Measurements from ENCODE around the gene PDCD1. TPM values are rescaled to one million over a fixed set of nuclear protein-coding genes. Genes with fewer than 3 reads are reported as not detected.
"Not testable (repeated sequence)": the region's sequence is repeated elsewhere in the genome, so short reads cannot be mapped to it uniquely, and the experiment has no call there.

Gene PDCD1
- total and polyA plus RNA-seq, 2 donors (not counting 1 experiment from before 2014, with no cell fraction given): 0.28 to 1.3 TPM

DNA sequence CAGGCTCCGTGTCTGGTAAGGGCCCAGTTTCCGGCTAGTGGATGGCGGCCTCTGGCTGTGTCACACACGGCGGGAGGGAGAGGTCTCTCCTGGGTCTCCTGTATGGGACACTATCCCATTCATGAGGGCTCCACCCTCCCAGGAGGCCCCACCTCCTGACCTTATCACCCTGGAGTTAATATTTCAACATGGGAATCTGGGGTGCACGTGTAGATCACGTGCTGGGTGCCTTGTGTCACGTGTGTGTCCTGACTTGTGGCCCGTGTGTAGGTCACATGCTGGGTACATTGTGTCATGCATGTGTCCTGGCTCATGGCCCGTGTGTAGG is 39.8 kb downstream of the PDCD1 start:
- CTCF ChIA-PET: no interaction called here
- peaks cover 13% of the 10 kb centered on the region for H3K4me1 Mint-ChIP-seq

DNA sequence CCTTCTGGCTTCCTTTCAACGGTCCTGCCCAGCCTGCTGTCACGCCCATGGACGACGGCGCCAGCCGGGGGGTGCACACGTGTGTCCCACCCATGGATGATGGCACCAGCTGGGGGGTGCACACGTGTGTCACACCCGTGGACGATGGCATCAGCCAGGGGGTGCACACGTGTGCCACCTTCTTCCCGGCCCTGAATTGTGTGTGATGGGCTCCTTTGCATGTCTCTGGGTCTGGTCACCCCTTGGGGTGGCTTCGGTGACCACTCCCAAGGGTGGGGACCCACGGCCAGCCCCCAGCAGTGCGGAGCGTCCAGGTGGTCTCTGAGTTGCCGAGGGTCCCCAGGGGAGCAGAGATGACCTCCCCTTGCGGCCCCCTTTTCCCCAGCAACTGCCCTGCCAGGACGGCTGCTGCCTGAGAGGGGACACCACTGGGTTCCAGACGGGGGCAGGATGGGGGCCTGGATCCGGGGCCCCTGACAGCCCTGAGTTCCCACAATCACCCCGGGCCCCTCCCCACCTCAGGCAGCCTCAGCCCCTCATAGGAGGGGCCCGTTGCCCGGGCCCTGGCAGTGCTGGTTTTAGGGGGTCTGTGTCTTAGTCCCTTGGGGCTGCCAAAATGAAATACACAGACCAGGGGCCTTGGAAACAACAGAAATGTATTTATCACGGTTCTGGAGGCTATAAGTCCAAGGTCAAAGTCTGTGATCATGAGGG is 40.3 kb downstream of the PDCD1 start:
- Histone ChIP-seq H3K36me3 (replicated peaks in 1 of 2; ENCODE audit: control extremely low read depth in 1 of 2, control insufficient read depth in 1 of 2, extremely low read depth in 1 of 2, insufficient read depth in 2 of 2, low read length in 1 of 2) (no peaks in the 10 kb centered on the region), H3K79me2 (ENCODE audit: control insufficient read depth, insufficient read depth, low read length) (no peaks in the 10 kb centered on the region), H3K27ac (ENCODE audit: low read length in 2 of 2) (peak overlapping the region in 1 of 2 donors; percentile 6), H2AFZ (ENCODE audit: insufficient read depth, low read depth, low read length, poor library complexity, severe bottlenecking) (no peak overlapping the region), H3K27me3 (replicated peaks in 1 of 4; ENCODE audit: control extremely low read depth in 1 of 4, control insufficient read depth in 3 of 4, insufficient read depth in 4 of 4, low read length in 3 of 4) (peaks cover 0 to 22% (median 2%) of the 10 kb centered on the region in 4 experiments), H4K20me1 (ENCODE audit: control insufficient read depth, insufficient read depth, low read length, poor library complexity, severe bottlenecking) (no peaks in the 10 kb centered on the region), H3K4me3 (ENCODE audit: control extremely low read depth in 1 of 5, extremely low read depth in 1 of 5, insufficient read depth in 1 of 5, low read depth in 2 of 5, low read length in 4 of 5) (no peak overlapping the region), H3K4me1 (ENCODE audit: control insufficient read depth in 2 of 2, insufficient read depth in 2 of 2, low read length in 2 of 2) (peaks cover 10 to 30% of the 10 kb centered on the region in 2 donors), H3K9me3 (ENCODE audit: control extremely low read depth in 1 of 3, control insufficient read depth in 2 of 3, insufficient read depth in 1 of 3, low read length in 2 of 3) (peaks cover 0 to 15% (median 0%) of the 10 kb centered on the region in 3 donors), H3K9ac (ENCODE audit: low read length) (no peak overlapping the region), H3K4me2 (replicated peaks; ENCODE audit: low read depth, low read length, poor library complexity, severe bottlenecking) (no peak overlapping the region)
- POLR2A ChIA-PET: no interaction called here
- peaks cover 22% of the 10 kb centered on the region for H3K27me3 Mint-ChIP-seq
- no peak overlapping the region for H3K4me3 Mint-ChIP-seq
- ATAC-seq (ENCODE audit: low read depth) (no peak), DNase-seq (peak; percentile 31)
- CTCF ChIA-PET: no interaction called here
- H3K9me3 Mint-ChIP-seq (ENCODE audit: insufficient read depth): no peaks in the 10 kb centered on the region
- intact Hi-C loops (cut with micrococcal nuclease): no loop called here
- no peak overlapping the region for H3K27ac Mint-ChIP-seq
- WGBS (ENCODE audit: insufficient coverage): 40% methylated on average over 21 of the region's 25 CpGs
- H3K4me1 Mint-ChIP-seq: peaks cover 15% of the 10 kb centered on the region
- no peak for TF ChIP-seq EZH2 (IDR thresholded peaks at IDR 0.05; ENCODE audit: borderline replicate concordance, insufficient read depth, low read depth, low read length, poor library complexity, severe bottlenecking)
- TF ChIP-seq, protein P1, sequence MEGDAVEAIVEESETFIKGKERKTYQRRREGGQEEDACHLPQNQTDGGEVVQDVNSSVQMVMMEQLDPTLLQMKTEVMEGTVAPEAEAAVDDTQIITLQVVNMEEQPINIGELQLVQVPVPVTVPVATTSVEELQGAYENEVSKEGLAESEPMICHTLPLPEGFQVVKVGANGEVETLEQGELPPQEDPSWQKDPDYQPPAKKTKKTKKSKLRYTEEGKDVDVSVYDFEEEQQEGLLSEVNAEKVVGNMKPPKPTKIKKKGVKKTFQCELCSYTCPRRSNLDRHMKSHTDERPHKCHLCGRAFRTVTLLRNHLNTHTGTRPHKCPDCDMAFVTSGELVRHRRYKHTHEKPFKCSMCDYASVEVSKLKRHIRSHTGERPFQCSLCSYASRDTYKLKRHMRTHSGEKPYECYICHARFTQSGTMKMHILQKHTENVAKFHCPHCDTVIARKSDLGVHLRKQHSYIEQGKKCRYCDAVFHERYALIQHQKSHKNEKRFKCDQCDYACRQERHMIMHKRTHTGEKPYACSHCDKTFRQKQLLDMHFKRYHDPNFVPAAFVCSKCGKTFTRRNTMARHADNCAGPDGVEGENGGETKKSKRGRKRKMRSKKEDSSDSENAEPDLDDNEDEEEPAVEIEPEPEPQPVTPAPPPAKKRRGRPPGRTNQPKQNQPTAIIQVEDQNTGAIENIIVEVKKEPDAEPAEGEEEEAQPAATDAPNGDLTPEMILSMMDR (IDR thresholded peaks at IDR 0.05): no peak

More for the DNA sequence above, 39.8 kb downstream of the PDCD1 start:
- DNase-seq: peak; percentile 30
- no peak overlapping the region for H3K9ac ChIP-seq (ENCODE audit: low read length)
- ATAC-seq (ENCODE audit: low read depth): no peak
- no peak overlapping the region for H3K4me3 Mint-ChIP-seq
- H3K4me2 ChIP-seq (replicated peaks; ENCODE audit: low read depth, low read length, poor library complexity, severe bottlenecking): no peak overlapping the region
- no peaks in the 10 kb centered on the region for H3K36me3 ChIP-seq (replicated peaks in 1 of 2; ENCODE audit: control extremely low read depth in 1 of 2, control insufficient read depth in 1 of 2, extremely low read depth in 1 of 2, insufficient read depth in 2 of 2, low read length in 1 of 2)
- TF ChIP-seq EZH2 (IDR thresholded peaks at IDR 0.05; ENCODE audit: borderline replicate concordance, insufficient read depth, low read depth, low read length, poor library complexity, severe bottlenecking): no peak
- TF ChIP-seq, protein P1 (IDR thresholded peaks at IDR 0.05): no peak
- intact Hi-C loops (cut with micrococcal nuclease): no loop called here
- H3K4me3 ChIP-seq (ENCODE audit: control extremely low read depth in 1 of 5, extremely low read depth in 1 of 5, insufficient read depth in 1 of 5, low read depth in 2 of 5, low read length in 4 of 5): no peak overlapping the region
- peaks cover 0 to 22% (median 2%) of the 10 kb centered on the region in 4 experiments for H3K27me3 ChIP-seq (replicated peaks in 1 of 4; ENCODE audit: control extremely low read depth in 1 of 4, control insufficient read depth in 3 of 4, insufficient read depth in 4 of 4, low read length in 3 of 4)
- H3K9me3 ChIP-seq (ENCODE audit: control extremely low read depth in 1 of 3, control insufficient read depth in 2 of 3, insufficient read depth in 1 of 3, low read length in 2 of 3): peaks cover 0 to 18% (median 0%) of the 10 kb centered on the region in 3 donors
- peak overlapping the region in 1 of 2 donors; percentile 6 for H3K27ac ChIP-seq (ENCODE audit: low read length in 2 of 2)
- H3K27me3 Mint-ChIP-seq: peaks cover 25% of the 10 kb centered on the region
- peaks cover 9 to 29% of the 10 kb centered on the region in 2 donors for H3K4me1 ChIP-seq (ENCODE audit: control insufficient read depth in 2 of 2, insufficient read depth in 2 of 2, low read length in 2 of 2)
- H2AFZ ChIP-seq (ENCODE audit: insufficient read depth, low read depth, low read length, poor library complexity, severe bottlenecking): no peak overlapping the region
- no peaks in the 10 kb centered on the region for H3K79me2 ChIP-seq (ENCODE audit: control insufficient read depth, insufficient read depth, low read length)
- H3K9me3 Mint-ChIP-seq (ENCODE audit: insufficient read depth): no peaks in the 10 kb centered on the region
- no peak overlapping the region for H3K27ac Mint-ChIP-seq
- POLR2A ChIA-PET: no interaction called here
- 91% methylated on average over 10 of the region's 10 CpGs for WGBS (ENCODE audit: insufficient coverage)
- H4K20me1 ChIP-seq (ENCODE audit: control insufficient read depth, insufficient read depth, low read length, poor library complexity, severe bottlenecking): no peaks in the 10 kb centered on the region

DNA sequence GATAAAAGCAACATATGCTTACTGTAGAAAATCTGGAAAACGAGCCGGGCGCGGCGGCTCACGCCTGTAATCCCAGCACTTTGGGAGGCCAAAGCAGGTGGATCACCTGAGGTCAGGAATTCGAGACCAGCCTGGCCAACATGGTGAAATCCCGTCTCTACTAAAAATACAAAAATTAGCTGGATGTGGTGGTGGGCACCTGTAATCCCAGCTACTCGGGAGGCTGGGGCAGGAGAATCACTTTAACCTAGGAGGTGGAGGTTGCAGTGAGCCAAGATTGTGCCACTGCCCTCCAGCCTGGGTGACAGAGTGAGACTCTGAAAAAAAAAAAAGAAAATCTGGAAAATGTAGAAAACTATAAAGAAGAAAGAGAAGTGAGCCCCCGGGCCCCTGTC is 40.9 kb downstream of the PDCD1 start:
- peaks cover 10 to 30% of the 10 kb centered on the region in 2 donors for H3K4me1 ChIP-seq (ENCODE audit: control insufficient read depth in 2 of 2, insufficient read depth in 2 of 2, low read length in 2 of 2)
- H3K27ac Mint-ChIP-seq; H3K9ac ChIP-seq (ENCODE audit: low read length); ATAC-seq (ENCODE audit: low read depth); H3K4me3 ChIP-seq (ENCODE audit: control extremely low read depth in 1 of 5, extremely low read depth in 1 of 5, insufficient read depth in 1 of 5, low read depth in 2 of 5, low read length in 4 of 5); H2AFZ ChIP-seq (ENCODE audit: insufficient read depth, low read depth, low read length, poor library complexity, severe bottlenecking); CTCF ChIA-PET; H4K20me1 ChIP-seq (ENCODE audit: control insufficient read depth, insufficient read depth, low read length, poor library complexity, severe bottlenecking); intact Hi-C loops (cut with micrococcal nuclease); DNase-seq; H3K4me2 ChIP-seq (replicated peaks; ENCODE audit: low read depth, low read length, poor library complexity, severe bottlenecking); H3K9me3 Mint-ChIP-seq (ENCODE audit: insufficient read depth); H3K27ac ChIP-seq (ENCODE audit: low read length in 2 of 2); POLR2A ChIA-PET; H3K4me3 Mint-ChIP-seq; H3K79me2 ChIP-seq (ENCODE audit: control insufficient read depth, insufficient read depth, low read length); H3K36me3 ChIP-seq (replicated peaks in 1 of 2; ENCODE audit: control extremely low read depth in 1 of 2, control insufficient read depth in 1 of 2, extremely low read depth in 1 of 2, insufficient read depth in 2 of 2, low read length in 1 of 2): not testable (repeated sequence)
- peaks cover 0 to 22% (median 2%) of the 10 kb centered on the region in 4 experiments for H3K27me3 ChIP-seq (replicated peaks in 1 of 4; ENCODE audit: control extremely low read depth in 1 of 4, control insufficient read depth in 3 of 4, insufficient read depth in 4 of 4, low read length in 3 of 4)
- H3K27me3 Mint-ChIP-seq: peaks cover 20% of the 10 kb centered on the region
- peaks cover 17% of the 10 kb centered on the region for H3K4me1 Mint-ChIP-seq
- H3K9me3 ChIP-seq (ENCODE audit: control extremely low read depth in 1 of 3, control insufficient read depth in 2 of 3, insufficient read depth in 1 of 3, low read length in 2 of 3): peaks cover 0 to 15% (median 0%) of the 10 kb centered on the region in 3 donors
- WGBS (ENCODE audit: insufficient coverage): 58% methylated on average over 8 of the region's 10 CpGs
